Adrenal gland (tissue), 5 donors: ENCODE results near the gene EXOSC3.

ENCODE experiments used
- POLR2A ChIP-seq, 2 donors: fragments of 450-650 bp; IDR thresholded peaks; one replicate each; pipeline ENCODE4 v1.6.1; 2017; ENCODE audit warnings: antibody characterized with exemption in 2 of 2, mild to moderate bottlenecking in 2 of 2, moderate library complexity in 1 of 2
- TF ChIP-seq, protein P1 (sequence below), 6 experiments: fragments of 450-650 bp in 4 of 6; fragments of 200-600 bp in 2 of 6; sonication (generic) in 1 of 6; IDR thresholded peaks; 1 replicate in 5 of 6; 2 replicates in 1 of 6; pipeline versions ENCODE4 v1.5.1 to v1.8.0; 2016 to 2021; ENCODE audit warnings: antibody characterized with exemption in 6 of 6, mild to moderate bottlenecking in 2 of 6, moderate library complexity in 1 of 6
- donor health status: DM: no; HTN: no; CAD: no.

DNA sequence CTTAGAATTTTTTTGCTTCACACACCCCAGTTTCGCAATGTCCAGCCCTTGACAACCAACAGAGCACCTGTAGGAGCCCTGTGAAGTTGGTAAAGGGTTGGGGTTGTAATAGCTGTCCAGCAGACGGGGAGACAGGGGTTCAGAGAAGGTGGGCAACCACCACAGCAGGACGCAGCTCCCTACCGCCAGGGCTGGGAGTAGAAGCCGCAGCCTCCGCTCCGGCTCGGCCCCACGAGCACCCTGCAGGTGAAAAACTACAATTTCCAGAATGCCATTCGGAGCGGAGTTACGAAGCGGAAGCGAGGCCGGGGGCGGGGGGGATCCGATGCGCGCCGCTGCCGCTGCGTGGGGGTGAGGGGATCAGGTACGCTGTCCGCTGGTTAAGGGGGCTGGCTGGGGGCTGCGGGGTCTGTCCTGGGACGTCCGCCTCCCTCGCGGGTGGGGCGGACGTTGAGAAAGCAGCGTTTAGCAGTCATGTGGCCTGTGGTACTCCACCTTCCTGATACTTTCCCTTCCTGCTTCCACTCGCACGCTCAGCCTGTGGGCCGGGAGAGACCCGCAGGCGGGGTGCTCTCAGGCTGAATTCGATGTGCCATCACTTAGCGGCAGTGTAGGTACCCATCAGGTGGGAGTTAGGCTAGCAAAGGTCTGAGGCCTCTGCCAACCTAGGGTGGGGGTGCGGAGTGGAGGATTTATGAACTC, 31.2 kb downstream of the EXOSC3 start, which contains the start of gene TRMT10B:
- TF ChIP-seq, protein P1, sequence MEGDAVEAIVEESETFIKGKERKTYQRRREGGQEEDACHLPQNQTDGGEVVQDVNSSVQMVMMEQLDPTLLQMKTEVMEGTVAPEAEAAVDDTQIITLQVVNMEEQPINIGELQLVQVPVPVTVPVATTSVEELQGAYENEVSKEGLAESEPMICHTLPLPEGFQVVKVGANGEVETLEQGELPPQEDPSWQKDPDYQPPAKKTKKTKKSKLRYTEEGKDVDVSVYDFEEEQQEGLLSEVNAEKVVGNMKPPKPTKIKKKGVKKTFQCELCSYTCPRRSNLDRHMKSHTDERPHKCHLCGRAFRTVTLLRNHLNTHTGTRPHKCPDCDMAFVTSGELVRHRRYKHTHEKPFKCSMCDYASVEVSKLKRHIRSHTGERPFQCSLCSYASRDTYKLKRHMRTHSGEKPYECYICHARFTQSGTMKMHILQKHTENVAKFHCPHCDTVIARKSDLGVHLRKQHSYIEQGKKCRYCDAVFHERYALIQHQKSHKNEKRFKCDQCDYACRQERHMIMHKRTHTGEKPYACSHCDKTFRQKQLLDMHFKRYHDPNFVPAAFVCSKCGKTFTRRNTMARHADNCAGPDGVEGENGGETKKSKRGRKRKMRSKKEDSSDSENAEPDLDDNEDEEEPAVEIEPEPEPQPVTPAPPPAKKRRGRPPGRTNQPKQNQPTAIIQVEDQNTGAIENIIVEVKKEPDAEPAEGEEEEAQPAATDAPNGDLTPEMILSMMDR (IDR thresholded peaks at IDR 0.05) = no peak
- TF ChIP-seq POLR2A (IDR thresholded peaks at IDR 0.05) = peak in 1 of 2 donors; percentile 14
